Naive B cell (primary cell): Measurements from ENCODE around the gene ARMH4. TPM values are rescaled to one million over a fixed set of nuclear protein-coding genes. Genes with fewer than 3 reads are reported as not detected.

Experiments used
- ATAC-seq, 2 donors: fragments of 150-1000 bp; cut with Tn5 transposase; 2 replicates each; pipeline ENCODE4 v1.10.0; 2021; ENCODE audit warnings: low read depth in 2 of 2, mild to moderate bottlenecking in 2 of 2, moderate library complexity in 2 of 2
- DNase-seq: peaks from one replicate; pipeline ENCODE4 v3.0.0; 2022
- H3K27ac Mint-ChIP-seq, 6 donors: one replicate each; pipeline ENCODE4 v1.8.0; 2020 to 2022; ENCODE audit warnings: mild to moderate bottlenecking in 6 of 6, mixed read lengths in 6 of 6, moderate library complexity in 5 of 6, inconsistent platforms in 2 of 6
- H3K27me3 Mint-ChIP-seq, 3 donors: one replicate each; pipeline ENCODE4 v1.8.0; 2021 to 2022; ENCODE audit warnings: mixed read lengths in 3 of 3, mild to moderate bottlenecking in 1 of 3
- H3K36me3 Mint-ChIP-seq, 2 donors: one replicate each; pipeline ENCODE4 v1.8.0; 2020 to 2022; ENCODE audit warnings: mixed read lengths in 2 of 2, inconsistent platforms in 1 of 2, mild to moderate bottlenecking in 1 of 2
- H3K4me1 Mint-ChIP-seq, 3 donors: one replicate each; pipeline ENCODE4 v1.8.0; 2020 to 2022; ENCODE audit warnings: mixed read lengths in 3 of 3, inconsistent platforms in 1 of 3, mild to moderate bottlenecking in 1 of 3, moderate library complexity in 1 of 3
- H3K4me3 Mint-ChIP-seq, 8 donors: one replicate each; pipeline ENCODE4 v1.8.0; 2020 to 2022; ENCODE audit warnings: mild to moderate bottlenecking in 8 of 8, mixed read lengths in 8 of 8, moderate library complexity in 8 of 8, inconsistent platforms in 2 of 8
- H3K9me3 Mint-ChIP-seq, 7 donors: one replicate each; pipeline ENCODE4 v1.8.0; 2020 to 2022; ENCODE audit warnings: mixed read lengths in 7 of 7, mild to moderate bottlenecking in 5 of 7, inconsistent platforms in 2 of 7, moderate library complexity in 1 of 7
- polyA plus RNA-seq, 6 donors: library from polyadenylated mRNA; unstranded; fragments of 300-500 nt; fragmentation: Illumina TruSeq; gene quantifications; one replicate each; pipeline ENCODE4 v1.2.3, GENCODE V29; 2021; ENCODE audit warnings: low read depth in 6 of 6

Gene ARMH4
- polyA plus RNA-seq, 6 donors from 2014 or later: 0.82 to 0.95 (median 0.84) TPM; not detected in 3

DNA sequence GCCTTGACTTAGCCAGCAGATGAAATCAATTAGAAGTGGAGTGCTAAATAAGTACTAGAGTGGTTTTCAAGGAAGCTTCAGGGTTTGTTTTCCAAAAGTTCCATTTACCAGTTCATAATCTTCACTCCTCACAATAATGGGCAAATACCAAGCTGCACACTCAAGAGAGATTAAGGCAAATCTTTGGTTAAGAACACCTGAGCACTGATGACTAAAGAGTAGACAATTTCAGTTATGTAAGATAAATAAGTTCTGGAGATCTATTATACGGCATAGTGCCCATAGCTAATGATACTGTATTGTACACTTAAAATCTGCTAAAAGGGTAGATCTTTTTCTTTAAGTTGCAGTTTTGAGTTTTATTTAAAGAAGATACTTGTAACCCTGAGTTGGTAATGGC lies 125.0 kb downstream of the ARMH4 start:
- DNase-seq (no peak), ATAC-seq (no peak)
- Mint-ChIP-seq H3K9me3 (peaks cover 0 to 3% (median 0%) of the 10 kb centered on the region in 7 donors), H3K4me1 (no peaks in the 10 kb centered on the region), H3K27ac (no peak overlapping the region), H3K27me3 (peaks cover 0 to 25% (median 0%) of the 10 kb centered on the region in 3 donors), H3K4me3 (no peak overlapping the region), H3K36me3 (no peaks in the 10 kb centered on the region)

- DNase-seq: no peak
- H3K4me3 Mint-ChIP-seq: no peak overlapping the region
- H3K9me3 Mint-ChIP-seq: peaks cover 0 to 3% (median 0%) of the 10 kb centered on the region in 7 donors
Measured at GRCh38 chr14:58026219-58026618, 125.8 kb downstream of the ARMH4 start.

GRCh38 chr14:58014778-58015177 lies 137.2 kb downstream of the ARMH4 start:
- no peak overlapping the region for H3K27ac Mint-ChIP-seq
- no peak overlapping the region for H3K4me3 Mint-ChIP-seq
- peaks cover 0 to 12% (median 4%) of the 10 kb centered on the region in 7 donors for H3K9me3 Mint-ChIP-seq

More at GRCh38 chr14:58026219-58026618, 125.8 kb downstream of the ARMH4 start:
- H3K27ac Mint-ChIP-seq: no peak overlapping the region
- no peaks in the 10 kb centered on the region for H3K36me3 Mint-ChIP-seq
- no peaks in the 10 kb centered on the region for H3K4me1 Mint-ChIP-seq
- H3K27me3 Mint-ChIP-seq: peaks cover 0 to 25% (median 0%) of the 10 kb centered on the region in 3 donors
- no peak for ATAC-seq

DNA sequence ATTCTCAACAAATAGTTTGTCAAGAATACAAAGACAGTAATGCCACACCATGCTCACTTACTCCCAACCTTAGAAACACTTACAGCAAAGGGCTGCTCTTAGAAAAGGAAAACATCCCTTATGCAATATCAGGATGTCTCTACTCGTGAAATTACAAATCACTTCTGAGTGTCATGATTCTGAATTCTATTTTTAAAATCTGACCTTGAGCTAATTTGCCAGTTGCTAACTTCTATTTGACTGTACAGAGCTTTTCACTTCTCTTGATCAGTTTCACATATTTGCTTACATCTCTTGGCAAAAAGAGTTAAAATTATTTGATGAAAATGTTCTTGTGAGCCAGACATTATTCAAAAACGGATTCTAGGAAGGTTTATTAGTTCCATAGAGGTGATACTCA lies 149.4 kb downstream of the ARMH4 start:
- H3K27ac Mint-ChIP-seq: no peak overlapping the region
- ATAC-seq: no peak
- peaks cover 0 to 2% (median 0%) of the 10 kb centered on the region in 7 donors for H3K9me3 Mint-ChIP-seq
- no peaks in the 10 kb centered on the region for H3K36me3 Mint-ChIP-seq
- H3K4me1 Mint-ChIP-seq: no peaks in the 10 kb centered on the region
- no peak overlapping the region for H3K4me3 Mint-ChIP-seq
- DNase-seq: no peak
- H3K27me3 Mint-ChIP-seq: peaks cover 18 to 22% (median 22%) of the 10 kb centered on the region in 3 donors

More at GRCh38 chr14:58014778-58015177, 137.2 kb downstream of the ARMH4 start:
- no peak for ATAC-seq
- H3K36me3 Mint-ChIP-seq: no peaks in the 10 kb centered on the region
- H3K27me3 Mint-ChIP-seq: peaks cover 0 to 15% (median 5%) of the 10 kb centered on the region in 3 donors
- DNase-seq: no peak
- H3K4me1 Mint-ChIP-seq: no peaks in the 10 kb centered on the region

DNA sequence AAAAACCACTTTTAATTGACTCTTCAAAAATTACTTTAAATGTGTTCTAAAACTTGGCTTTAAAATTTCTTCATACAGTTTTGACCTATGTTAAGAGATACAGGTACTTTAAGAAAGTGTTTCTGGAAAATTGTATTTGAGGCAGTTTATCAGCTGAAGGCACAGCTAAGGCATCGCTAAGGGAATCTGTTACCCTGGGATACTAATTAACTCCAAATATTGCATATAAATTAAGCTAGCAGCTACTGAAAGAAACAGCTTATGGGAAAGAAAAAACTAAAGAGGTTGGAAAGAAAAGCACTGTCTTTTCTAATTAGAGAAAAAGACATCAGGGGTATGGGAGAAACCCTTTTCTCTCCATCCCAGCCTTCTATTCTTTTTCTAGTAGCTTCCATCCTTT lies 152.0 kb downstream of the ARMH4 start:
- ATAC-seq: no peak
- Mint-ChIP-seq H3K36me3 (no peaks in the 10 kb centered on the region), H3K27ac (no peak overlapping the region), H3K27me3 (peaks cover 12 to 16% (median 13%) of the 10 kb centered on the region in 3 donors), H3K4me3 (no peak overlapping the region), H3K9me3 (no peaks in the 10 kb centered on the region), H3K4me1 (no peaks in the 10 kb centered on the region)
- DNase-seq: no peak

DNA sequence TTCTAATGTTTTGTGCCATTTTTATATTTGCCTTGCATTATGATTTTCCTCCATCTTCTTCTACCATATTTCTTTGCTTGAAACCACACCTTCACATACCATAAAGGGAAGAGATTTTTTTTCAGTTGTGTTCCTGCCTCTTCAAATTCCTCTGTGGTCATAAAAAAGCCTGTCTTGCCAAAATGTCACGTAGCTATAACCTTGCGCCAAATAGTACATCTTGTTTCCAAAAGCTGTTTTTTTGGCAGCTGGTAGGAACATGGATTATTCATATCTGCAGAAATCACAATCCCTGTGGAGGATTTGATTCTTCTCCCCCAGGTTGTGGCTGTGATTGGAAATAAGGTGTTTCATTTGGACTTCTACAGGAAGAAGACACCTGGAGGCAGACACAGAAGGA lies 152.5 kb downstream of the ARMH4 start:
- ATAC-seq: no peak
- H3K4me3 Mint-ChIP-seq: no peak overlapping the region

DNA sequence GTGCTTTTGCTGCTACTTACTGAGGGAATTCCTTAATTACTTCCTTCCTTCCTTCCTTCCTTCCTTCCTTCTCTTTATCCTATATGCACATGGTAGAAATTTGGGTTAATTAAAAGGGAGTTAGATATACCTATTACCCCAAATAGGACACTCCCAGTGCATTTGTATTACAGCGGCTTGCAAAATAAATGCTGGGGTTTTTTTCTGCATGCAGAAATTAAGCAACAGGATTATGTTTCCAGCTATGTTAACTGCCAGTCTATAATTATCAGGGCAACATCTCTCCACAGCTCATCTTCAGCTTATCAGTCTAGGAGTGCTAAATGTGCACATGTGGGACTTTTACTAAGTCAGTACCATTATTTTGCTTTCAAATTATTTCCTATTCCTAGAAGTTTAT lies 153.2 kb downstream of the ARMH4 start:
- H3K4me1 Mint-ChIP-seq: no peaks in the 10 kb centered on the region
- peaks cover 12 to 16% (median 13%) of the 10 kb centered on the region in 3 donors for H3K27me3 Mint-ChIP-seq
- no peaks in the 10 kb centered on the region for H3K9me3 Mint-ChIP-seq
- H3K36me3 Mint-ChIP-seq: no peaks in the 10 kb centered on the region
- H3K4me3 Mint-ChIP-seq: no peak overlapping the region
- DNase-seq (no peak), ATAC-seq (no peak)
- no peak overlapping the region for H3K27ac Mint-ChIP-seq

More for the DNA sequence above, 152.5 kb downstream of the ARMH4 start:
- no peak overlapping the region for H3K27ac Mint-ChIP-seq
- no peaks in the 10 kb centered on the region for H3K4me1 Mint-ChIP-seq
- DNase-seq: no peak
- peaks cover 12 to 16% (median 13%) of the 10 kb centered on the region in 3 donors for H3K27me3 Mint-ChIP-seq
- no peaks in the 10 kb centered on the region for H3K36me3 Mint-ChIP-seq
- no peaks in the 10 kb centered on the region for H3K9me3 Mint-ChIP-seq

DNA sequence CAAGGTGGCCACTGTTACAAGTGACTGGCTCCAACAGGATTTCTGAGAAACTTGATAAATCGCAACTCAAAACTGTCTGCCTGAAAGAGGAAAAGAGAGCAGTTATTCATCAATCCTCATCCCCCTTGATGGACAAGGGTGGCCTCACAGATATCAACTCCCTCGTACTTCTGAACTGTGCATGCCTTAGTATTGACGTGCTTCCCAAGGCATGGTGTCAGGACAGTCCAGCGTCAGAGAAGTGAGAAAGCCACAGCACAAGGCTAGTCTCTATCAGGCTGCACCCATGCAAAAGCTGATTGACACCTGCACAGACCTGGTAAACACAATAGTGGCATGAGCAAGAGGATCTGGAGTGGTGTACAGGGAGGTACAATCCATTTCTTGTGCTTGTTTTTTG lies 160.7 kb downstream of the ARMH4 start:
- no peaks in the 10 kb centered on the region for H3K9me3 Mint-ChIP-seq
- no peak overlapping the region for H3K4me3 Mint-ChIP-seq
- no peak for DNase-seq

GRCh38 chr14:57988445-57988844 lies 163.6 kb downstream of the ARMH4 start:
- DNase-seq: no peak
- Mint-ChIP-seq H3K36me3 (no peaks in the 10 kb centered on the region), H3K9me3 (peaks cover 0 to 2% (median 0%) of the 10 kb centered on the region in 7 donors), H3K4me1 (no peaks in the 10 kb centered on the region), H3K27me3 (peaks cover 7 to 21% (median 18%) of the 10 kb centered on the region in 3 donors), H3K4me3 (no peak overlapping the region), H3K27ac (no peak overlapping the region)
- no peak for ATAC-seq

More for the DNA sequence above, 160.7 kb downstream of the ARMH4 start:
- ATAC-seq: no peak
- no peaks in the 10 kb centered on the region for H3K36me3 Mint-ChIP-seq
- no peaks in the 10 kb centered on the region for H3K4me1 Mint-ChIP-seq
- H3K27me3 Mint-ChIP-seq: peaks cover 5 to 12% (median 10%) of the 10 kb centered on the region in 3 donors
- H3K27ac Mint-ChIP-seq: no peak overlapping the region

- H3K27ac Mint-ChIP-seq: no peak overlapping the region
- H3K9me3 Mint-ChIP-seq: peaks cover 0 to 2% (median 0%) of the 10 kb centered on the region in 7 donors
- no peaks in the 10 kb centered on the region for H3K36me3 Mint-ChIP-seq
- H3K4me1 Mint-ChIP-seq: no peaks in the 10 kb centered on the region
- H3K4me3 Mint-ChIP-seq: peak overlapping the region in 1 of 8 donors; percentile 0
- ATAC-seq: no peak
- H3K27me3 Mint-ChIP-seq: peaks cover 10 to 23% (median 12%) of the 10 kb centered on the region in 3 donors
- DNase-seq: no peak
Measured at GRCh38 chr14:57987596-57988300, 164.3 kb downstream of the ARMH4 start.

- DNase-seq (no peak), ATAC-seq (no peak)
- H3K4me3 Mint-ChIP-seq: no peak overlapping the region
- H3K27ac Mint-ChIP-seq: no peak overlapping the region
- H3K9me3 Mint-ChIP-seq: peaks cover 0 to 2% (median 0%) of the 10 kb centered on the region in 7 donors
- peaks cover 10 to 24% (median 12%) of the 10 kb centered on the region in 3 donors for H3K27me3 Mint-ChIP-seq
- no peaks in the 10 kb centered on the region for H3K4me1 Mint-ChIP-seq
- H3K36me3 Mint-ChIP-seq: no peaks in the 10 kb centered on the region
Measured at GRCh38 chr14:57987051-57987450, 165.0 kb downstream of the ARMH4 start.

GRCh38 chr14:57982804-57983634 lies 169.0 kb downstream of the ARMH4 start:
- no peak for ATAC-seq
- no peaks in the 10 kb centered on the region for H3K4me1 Mint-ChIP-seq

GRCh38 chr14:57981817-57982560 lies 170.0 kb downstream of the ARMH4 start:
- DNase-seq (no peak), ATAC-seq (no peak)
- Mint-ChIP-seq H3K27me3 (peaks cover 5 to 18% (median 12%) of the 10 kb centered on the region in 3 donors), H3K4me1 (no peaks in the 10 kb centered on the region), H3K4me3 (no peak overlapping the region), H3K36me3 (no peaks in the 10 kb centered on the region), H3K27ac (no peak overlapping the region), H3K9me3 (peaks cover 0 to 5% (median 0%) of the 10 kb centered on the region in 7 donors)

More at GRCh38 chr14:57982804-57983634, 169.0 kb downstream of the ARMH4 start:
- Mint-ChIP-seq H3K36me3 (no peaks in the 10 kb centered on the region), H3K9me3 (peaks cover 0 to 2% (median 0%) of the 10 kb centered on the region in 7 donors), H3K27me3 (peaks cover 7 to 18% (median 10%) of the 10 kb centered on the region in 3 donors), H3K4me3 (no peak overlapping the region), H3K27ac (no peak overlapping the region)
- no peak for DNase-seq
